Thoracic aorta (tissue), 2 donors: ENCODE measurements around the gene TXNIP. TPM values are rescaled to one million over a fixed set of nuclear protein-coding genes. Genes with fewer than 3 reads are reported as not detected.
A peak's percentile ranks its signal among the peaks of the same experiment; 100 is the strongest.

Experiments
- ATAC-seq: fragments of 150-250 bp; one replicate; pipeline ENCODE4 v1.8.0; 2017; ENCODE audit warnings: low read depth; ENCODE audit not compliant: insufficient number of reproducible peaks, low FRiP score
- DNase-seq: peaks from one replicate; pipeline ENCODE4 v3.0.0-alpha.2; 2020; ENCODE audit warnings: low spot score
- H3K27ac ChIP-seq, 2 donors: fragments of 200-600 bp; sonication (generic); 1 replicate in 1 of 2; 2 replicates in 1 of 2; pipeline ENCODE4 v1.5.1; 2016; ENCODE audit warnings: mild to moderate bottlenecking in 2 of 2, moderate library complexity in 2 of 2
- H3K27me3 ChIP-seq: fragments of 200-600 bp; sonication (generic); replicated peaks from 2 replicates; pipeline ENCODE4 v1.6.0; 2016; ENCODE audit warnings: mild to moderate bottlenecking; ENCODE audit not compliant: insufficient read depth
- H3K36me3 ChIP-seq: fragments of 200-600 bp; sonication (generic); one replicate; pipeline ENCODE4 v1.5.1; 2016
- H3K4me1 ChIP-seq, 2 donors: fragments of 200-600 bp; sonication (generic); 1 replicate in 1 of 2; 2 replicates in 1 of 2; pipeline versions ENCODE4 v1.5.1 to v1.6.0; 2016; ENCODE audit warnings: low read depth in 2 of 2, mild to moderate bottlenecking in 1 of 2; ENCODE audit not compliant: control insufficient read depth in 1 of 2
- H3K4me3 ChIP-seq: fragments of 200-600 bp; sonication (generic); 2 replicates; pipeline ENCODE4 v1.5.1; 2016; ENCODE audit warnings: mild to moderate bottlenecking
- H3K9me3 ChIP-seq: fragments of 200-600 bp; sonication (generic); 2 replicates; pipeline ENCODE4 v1.5.1; 2016
- total RNA-seq, 2 donors: library from RNA; depleted of rRNA; stranded (reverse); fragments of >200 nt; gene quantifications; one replicate each; pipeline versions ENCODE4 v1.1.0 to v1.2.3, GENCODE V29; 2016
- TF ChIP-seq, protein P1 (sequence below): fragments of 200-600 bp; sonication (generic); IDR thresholded peaks from one replicate; pipeline ENCODE4 v1.5.1; 2019; ENCODE audit warnings: antibody characterized with exemption

Gene TXNIP
- total RNA-seq, 2 donors from 2014 or later: 423 to 622 TPM

DNA sequence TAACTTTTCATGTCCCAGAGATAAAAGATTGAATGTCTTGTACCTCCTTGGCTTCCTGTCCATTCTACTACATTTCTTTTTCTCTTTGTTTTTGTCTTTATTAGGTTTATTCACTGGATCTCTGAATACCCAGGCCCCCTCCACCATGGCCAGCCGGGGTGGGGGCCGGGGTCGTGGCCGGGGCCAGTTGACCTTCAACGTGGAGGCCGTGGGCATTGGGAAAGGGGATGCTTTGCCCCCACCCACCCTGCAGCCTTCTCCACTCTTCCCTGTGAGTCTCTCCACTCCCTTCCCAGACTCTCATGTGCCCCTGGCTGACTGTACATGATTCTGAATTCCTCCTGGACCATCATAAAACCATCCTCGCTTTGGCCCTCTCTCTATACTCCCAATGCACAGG, 21.7 kb downstream of the TXNIP start:
- H3K27ac ChIP-seq: no peak overlapping the region
- no peak for ATAC-seq
- peaks cover 19 to 25% of the 10 kb centered on the region in 2 donors for H3K4me1 ChIP-seq
- no peak for DNase-seq
- TF ChIP-seq, protein P1, sequence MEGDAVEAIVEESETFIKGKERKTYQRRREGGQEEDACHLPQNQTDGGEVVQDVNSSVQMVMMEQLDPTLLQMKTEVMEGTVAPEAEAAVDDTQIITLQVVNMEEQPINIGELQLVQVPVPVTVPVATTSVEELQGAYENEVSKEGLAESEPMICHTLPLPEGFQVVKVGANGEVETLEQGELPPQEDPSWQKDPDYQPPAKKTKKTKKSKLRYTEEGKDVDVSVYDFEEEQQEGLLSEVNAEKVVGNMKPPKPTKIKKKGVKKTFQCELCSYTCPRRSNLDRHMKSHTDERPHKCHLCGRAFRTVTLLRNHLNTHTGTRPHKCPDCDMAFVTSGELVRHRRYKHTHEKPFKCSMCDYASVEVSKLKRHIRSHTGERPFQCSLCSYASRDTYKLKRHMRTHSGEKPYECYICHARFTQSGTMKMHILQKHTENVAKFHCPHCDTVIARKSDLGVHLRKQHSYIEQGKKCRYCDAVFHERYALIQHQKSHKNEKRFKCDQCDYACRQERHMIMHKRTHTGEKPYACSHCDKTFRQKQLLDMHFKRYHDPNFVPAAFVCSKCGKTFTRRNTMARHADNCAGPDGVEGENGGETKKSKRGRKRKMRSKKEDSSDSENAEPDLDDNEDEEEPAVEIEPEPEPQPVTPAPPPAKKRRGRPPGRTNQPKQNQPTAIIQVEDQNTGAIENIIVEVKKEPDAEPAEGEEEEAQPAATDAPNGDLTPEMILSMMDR: no peak
- H3K27me3 ChIP-seq: no peaks in the 10 kb centered on the region
- H3K9me3 ChIP-seq: no peaks in the 10 kb centered on the region
- no peak overlapping the region for H3K4me3 ChIP-seq
- no peaks in the 10 kb centered on the region for H3K36me3 ChIP-seq

DNA sequence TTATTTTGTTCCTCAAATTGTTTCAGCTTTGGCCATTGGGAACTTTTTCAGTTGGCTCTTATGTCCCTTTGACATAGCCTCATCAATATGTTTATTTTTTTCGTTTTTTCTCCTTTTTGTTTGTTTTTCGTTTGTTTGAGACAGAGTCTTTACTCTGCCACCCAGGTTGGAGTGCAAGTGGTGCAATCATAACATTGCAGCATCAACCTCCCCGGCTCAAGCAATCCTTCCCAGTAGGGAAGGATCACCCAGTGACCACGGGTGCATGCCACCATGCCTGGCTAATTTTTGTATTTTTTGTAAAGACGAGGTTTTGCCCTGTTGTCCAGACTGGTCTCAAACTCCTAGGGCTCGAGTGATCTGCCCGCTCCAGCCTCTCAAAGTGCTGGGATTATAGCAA, 23.8 kb downstream of the TXNIP start:
- DNase-seq (no peak), ATAC-seq (no peak)

DNA sequence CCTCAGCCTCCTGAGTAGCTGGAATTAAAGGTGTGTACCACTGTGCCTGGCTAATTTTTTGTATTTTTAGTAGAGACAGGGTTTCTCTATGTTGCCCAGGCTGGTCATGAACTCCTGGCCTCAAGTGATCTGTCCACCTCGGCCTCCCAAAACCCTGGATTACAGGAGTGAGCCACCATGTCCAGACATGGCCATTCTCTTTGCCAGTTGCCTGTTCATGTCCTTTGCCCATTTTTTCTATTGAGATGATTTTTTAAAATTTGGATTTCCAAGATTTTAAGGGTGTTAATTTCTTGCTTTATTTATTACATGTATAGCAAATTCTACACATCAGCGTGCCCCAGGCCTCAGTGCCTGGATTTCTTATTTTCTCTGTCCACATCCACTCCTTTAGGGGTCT, 29.1 kb downstream of the TXNIP start:
- Histone ChIP-seq H3K27me3 (no peaks in the 10 kb centered on the region), H3K4me1 (peaks cover 19 to 29% of the 10 kb centered on the region in 2 donors), H3K27ac (no peak overlapping the region), H3K4me3 (no peak overlapping the region), H3K9me3 (no peaks in the 10 kb centered on the region), H3K36me3 (no peaks in the 10 kb centered on the region)
- TF ChIP-seq, protein P1: no peak
- no peak for DNase-seq
- no peak for ATAC-seq

More for the DNA sequence above, 23.8 kb downstream of the TXNIP start:
- no peak overlapping the region for H3K4me3 ChIP-seq
- no peak overlapping the region for H3K27ac ChIP-seq
- H3K9me3 ChIP-seq: no peaks in the 10 kb centered on the region
- peaks cover 3 to 6% of the 10 kb centered on the region in 2 donors for H3K4me1 ChIP-seq
- H3K36me3 ChIP-seq: no peaks in the 10 kb centered on the region
- TF ChIP-seq, protein P1: no peak
- no peaks in the 10 kb centered on the region for H3K27me3 ChIP-seq

DNA sequence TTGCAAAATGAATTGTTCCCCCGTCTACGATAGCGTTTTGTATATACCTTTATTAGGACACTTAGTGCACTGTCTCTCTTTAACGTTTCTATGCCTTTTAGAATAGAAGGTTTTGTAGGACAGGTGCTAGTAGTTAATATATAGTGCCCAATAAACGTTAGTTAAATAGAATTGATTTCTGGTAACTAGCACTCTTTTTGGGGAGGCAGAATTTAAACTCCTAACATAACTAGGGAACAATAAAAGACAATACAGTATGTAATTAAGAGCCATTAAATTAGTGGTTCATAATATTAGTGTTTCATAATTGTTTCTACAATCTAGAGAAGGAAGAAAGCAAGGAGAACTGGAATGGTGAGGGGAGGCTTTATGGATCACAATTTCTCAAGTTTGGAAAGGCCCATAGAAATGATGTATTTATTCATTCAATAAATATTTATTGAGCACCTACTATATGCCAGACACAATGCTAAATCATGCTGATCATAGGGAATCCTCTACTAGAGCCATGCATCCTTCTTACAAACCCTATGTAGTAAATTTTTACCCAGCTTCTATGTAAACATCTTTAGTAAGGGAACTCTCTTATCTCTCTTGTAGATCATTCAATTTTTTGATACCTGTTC, 31.1 kb downstream of the TXNIP start:
- Histone ChIP-seq H3K9me3 (no peaks in the 10 kb centered on the region), H3K27me3 (no peaks in the 10 kb centered on the region), H3K4me3 (peak overlapping the region; percentile 92), H3K4me1 (peaks cover 19 to 29% of the 10 kb centered on the region in 2 donors), H3K27ac (peak overlapping the region; percentile 88 to 93), H3K36me3 (no peaks in the 10 kb centered on the region)
- DNase-seq (no peak), ATAC-seq (no peak)
- TF ChIP-seq, protein P1: no peak

DNA sequence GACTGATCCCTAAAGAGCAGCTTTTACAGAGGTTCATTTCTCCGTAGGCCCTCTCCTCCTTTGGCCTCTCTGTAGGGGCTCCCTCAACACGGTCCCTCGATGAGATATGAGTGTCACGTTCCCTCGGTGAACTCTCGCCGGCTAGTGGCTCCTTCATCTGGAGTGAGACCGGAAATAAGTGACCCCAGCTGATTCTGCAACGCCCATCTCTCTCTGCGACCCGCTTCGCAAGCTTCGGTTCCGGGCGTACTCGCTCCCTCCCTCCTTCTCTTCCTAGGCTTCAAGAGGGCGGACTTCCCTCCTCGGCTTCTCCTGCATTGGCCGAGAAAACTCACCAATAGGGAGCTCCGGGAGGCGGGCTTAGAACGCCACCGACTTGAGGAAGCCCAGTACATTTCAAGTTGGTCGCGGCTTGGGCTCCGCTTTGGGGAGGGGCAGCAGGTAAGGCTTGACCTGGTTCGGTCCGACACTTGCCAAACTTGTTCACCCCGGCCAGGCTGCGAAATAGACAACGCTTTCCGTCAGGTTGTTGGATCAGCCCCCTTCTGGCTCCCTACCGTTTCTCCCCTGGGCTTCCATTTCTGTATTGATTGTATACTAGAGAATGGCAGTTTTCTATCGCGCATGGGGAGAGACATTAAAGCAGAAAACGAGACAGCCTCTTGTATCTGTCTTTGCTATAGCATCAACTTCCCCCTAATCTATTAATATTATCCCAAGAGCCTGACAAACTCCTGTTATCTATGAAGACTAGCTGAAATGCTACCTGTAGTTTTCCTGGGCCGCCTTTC, 31.9 kb downstream of the TXNIP start, which contains the start of the genes ANKRD34A and POLR3GL:
ANKRD34A (minus strand) TSS at position 248 of the 791 bp plus-strand sequence. CDS start 2,816 bp downstream, outside the sequence.
POLR3GL (plus strand) TSS at position 363 of the 791 bp plus-strand sequence. CDS start 10,176 bp downstream, outside the sequence.
- H3K4me1 ChIP-seq: peaks cover 19 to 35% of the 10 kb centered on the region in 2 donors
- peak within 1 kb of the TSS; percentile 92 for H3K4me3 ChIP-seq
- TF ChIP-seq, protein P1: no peak
- H3K36me3 ChIP-seq: no peaks in the 10 kb centered on the region
- DNase-seq (peak; percentile 91), ATAC-seq (peak; percentile 75)
- H3K27me3 ChIP-seq: no peaks in the 10 kb centered on the region
- H3K27ac ChIP-seq: peak within 1 kb of the TSS; percentile 88 to 93
- H3K9me3 ChIP-seq: no peaks in the 10 kb centered on the region
